Amniotic epithelial cell (primary cell): ENCODE results near the gene DUT.

Experiments
- DNase-seq: peaks from one replicate; pipeline ENCODE4 v3.0.0-alpha.2; 2010; ENCODE audit warnings: low read depth

Gene DUT

GRCh38 chr15:48330105-48330785 is 984 bp upstream of the DUT start:
- no peak for DNase-seq

- DNase-seq = no peak
These were observed 790 bp downstream of the DUT start for GRCh38 chr15:48331796-48332641.

GRCh38 chr15:48332642-48333034 is 1.4 kb downstream of the DUT start:
- DNase-seq = no peak

- no peak for DNase-seq
These were observed 2.3 kb downstream of the DUT start for GRCh38 chr15:48333540-48333939.

- DNase-seq = no peak
These were observed 3.0 kb downstream of the DUT start for GRCh38 chr15:48334260-48334659.

GRCh38 chr15:48336940-48337339 is 5.7 kb downstream of the DUT start:
- DNase-seq = no peak

- no peak for DNase-seq
These were observed 6.4 kb downstream of the DUT start for GRCh38 chr15:48337607-48338006.

GRCh38 chr15:48340111-48340510 is 8.9 kb downstream of the DUT start:
- no peak for DNase-seq

- DNase-seq = no peak
These were observed 12.6 kb downstream of the DUT start for GRCh38 chr15:48343865-48344264.

- DNase-seq = no peak
These were observed 14.3 kb downstream of the DUT start for GRCh38 chr15:48345516-48345915.

- peak; percentile 70 for DNase-seq
These were observed 21.3 kb downstream of the DUT start for GRCh38 chr15:48352474-48353072.

GRCh38 chr15:48354694-48355303 is 23.6 kb downstream of the DUT start:
- DNase-seq = no peak

- DNase-seq = peak; percentile 82
These were observed 24.1 kb downstream of the DUT start for GRCh38 chr15:48355377-48355776.

GRCh38 chr15:48358229-48359152 is 27.3 kb downstream of the DUT start:
- DNase-seq = peak; percentile 55

GRCh38 chr15:48360841-48361240 is 29.6 kb downstream of the DUT start:
- peak; percentile 51 for DNase-seq

- DNase-seq = no peak
These were observed 30.5 kb downstream of the DUT start for GRCh38 chr15:48361685-48362084.

- DNase-seq = peak; percentile 80
These were observed 32.2 kb downstream of the DUT start for GRCh38 chr15:48363474-48363873.

GRCh38 chr15:48365575-48365974 is 34.3 kb downstream of the DUT start:
- DNase-seq = no peak

GRCh38 chr15:48366584-48367312 is 35.5 kb downstream of the DUT start:
- peak; percentile 61 for DNase-seq

- peak; percentile 78 for DNase-seq
These were observed 36.3 kb downstream of the DUT start for GRCh38 chr15:48367483-48367882.

GRCh38 chr15:48370460-48370859 is 39.2 kb downstream of the DUT start:
- DNase-seq = peak; percentile 91
